DOHH2 (cell line): ENCODE data around the gene OR5AN1.

Source experiments
- H3F3A ChIP-seq: fragments of 200-600 bp; sonication (generic), shearing (Covaris generic); 2 replicates; pipeline ENCODE4 v1.6.0; 2016; ENCODE audit warnings: antibody characterized with exemption, mild to moderate bottlenecking; ENCODE audit not compliant: control insufficient read depth, insufficient read depth
- H3K27ac ChIP-seq: fragments of 200-600 bp; sonication (generic); 2 replicates; pipeline ENCODE4 v1.5.1; 2014; ENCODE audit warnings: low read depth, mild to moderate bottlenecking, low read length, moderate library complexity
- H3K27me3 ChIP-seq: fragments of 200-600 bp; sonication (generic); 2 replicates; pipeline ENCODE4 v1.6.1; 2014; ENCODE audit warnings: mild to moderate bottlenecking, low read length, mixed read lengths; ENCODE audit not compliant: control insufficient read depth
- H3K36me3 ChIP-seq: fragments of 200-600 bp; sonication (generic); 2 replicates; pipeline ENCODE4 v1.6.1; 2014; ENCODE audit warnings: mild to moderate bottlenecking, low read length, moderate library complexity, mixed read lengths; ENCODE audit not compliant: control insufficient read depth
- H3K4me1 ChIP-seq: fragments of 200-600 bp; sonication (generic); 2 replicates; pipeline ENCODE4 v1.6.1; 2014; ENCODE audit warnings: mild to moderate bottlenecking, low read length, mixed read lengths; ENCODE audit not compliant: control insufficient read depth
- H3K4me2 ChIP-seq: fragments of 200-600 bp; sonication (generic); 2 replicates; pipeline ENCODE4 v1.6.0; 2014; ENCODE audit warnings: mild to moderate bottlenecking, low read length, moderate library complexity
- H3K4me3 ChIP-seq: fragments of 200-600 bp; sonication (generic); 2 replicates; pipeline ENCODE4 v1.5.1; 2014; ENCODE audit warnings: mild to moderate bottlenecking, low read length, mixed read lengths
- H3K79me2 ChIP-seq: fragments of 200-600 bp; sonication (generic); 2 replicates; pipeline ENCODE4 v1.6.1; 2014; ENCODE audit warnings: mild to moderate bottlenecking, low read length, mixed read lengths; ENCODE audit not compliant: control insufficient read depth
- H3K9me2 ChIP-seq: fragments of 200-600 bp; sonication (generic); replicated peaks from 2 replicates; pipeline ENCODE4 v1.6.1; 2014; ENCODE audit warnings: mild to moderate bottlenecking, low read length, mixed read lengths; ENCODE audit not compliant: control insufficient read depth
- H3K9me3 ChIP-seq: fragments of 200-600 bp; sonication (generic); 2 replicates; pipeline ENCODE4 v1.6.1; 2014; ENCODE audit warnings: antibody characterized with exemption, low read length, mixed read lengths; ENCODE audit not compliant: control insufficient read depth, insufficient read depth
- H4K20me1 ChIP-seq: fragments of 200-600 bp; sonication (generic); 2 replicates; pipeline ENCODE4 v1.6.0; 2014; ENCODE audit warnings: low read depth, mild to moderate bottlenecking, antibody characterized with exemption, low read length, moderate library complexity; ENCODE audit not compliant: control insufficient read depth, insufficient read depth
- EZH2phosphoT487 ChIP-seq: fragments of 200-600 bp; sonication (generic); IDR thresholded peaks from 2 replicates; pipeline ENCODE4 v1.6.1; 2017; ENCODE audit warnings: borderline replicate concordance, mild to moderate bottlenecking, antibody characterized with exemption, low read length, moderate library complexity, mixed read lengths
- TF ChIP-seq, protein P1 (sequence below): fragments of 200-600 bp; sonication (generic); IDR thresholded peaks from one replicate; pipeline ENCODE4 v1.5.1; 2014; ENCODE audit warnings: antibody characterized with exemption, mild to moderate bottlenecking, low read depth, low read length; ENCODE audit not compliant: poor library complexity, severe bottlenecking

Gene OR5AN1

DNA sequence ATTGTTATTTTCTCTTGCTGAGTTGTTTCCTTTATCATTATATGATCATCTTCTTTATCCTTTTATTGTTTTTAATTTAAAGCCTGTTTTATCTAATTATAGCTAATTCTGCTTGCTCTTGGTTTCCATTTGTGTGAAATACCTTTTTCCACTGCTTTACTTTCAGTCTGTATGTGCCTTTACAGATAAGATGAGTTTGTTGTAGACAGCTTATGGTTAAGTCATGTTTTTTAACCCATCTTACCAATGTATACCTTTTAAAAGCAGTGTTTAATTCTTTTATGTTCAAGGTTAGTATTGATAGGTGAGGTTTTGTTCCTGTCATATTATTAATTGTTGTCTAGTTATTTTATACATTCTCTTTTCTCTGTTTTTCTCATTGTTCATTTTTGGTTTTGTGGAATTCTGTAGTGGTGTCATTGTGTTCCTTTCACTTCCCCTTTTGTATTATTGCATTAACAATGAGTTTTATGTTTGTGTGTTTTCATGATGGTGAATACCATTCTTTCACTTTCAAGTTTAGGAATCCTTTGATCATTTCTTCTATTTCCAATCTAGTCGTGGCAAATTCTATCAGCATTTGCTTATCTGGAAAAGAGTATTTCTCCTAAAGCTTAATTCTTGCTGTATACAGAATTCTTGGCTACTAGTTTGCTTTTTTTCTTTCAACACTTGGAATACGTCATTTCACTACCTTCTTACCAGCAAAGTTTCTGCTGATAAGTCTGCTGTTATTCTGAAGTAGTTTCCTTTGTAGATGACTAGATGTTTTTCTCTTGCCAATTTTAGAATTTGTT, 21.8 kb downstream of the OR5AN1 start:
- Histone ChIP-seq H3K9me2 (no peaks in the 10 kb centered on the region), H3K4me2 (no peak overlapping the region)

DNA sequence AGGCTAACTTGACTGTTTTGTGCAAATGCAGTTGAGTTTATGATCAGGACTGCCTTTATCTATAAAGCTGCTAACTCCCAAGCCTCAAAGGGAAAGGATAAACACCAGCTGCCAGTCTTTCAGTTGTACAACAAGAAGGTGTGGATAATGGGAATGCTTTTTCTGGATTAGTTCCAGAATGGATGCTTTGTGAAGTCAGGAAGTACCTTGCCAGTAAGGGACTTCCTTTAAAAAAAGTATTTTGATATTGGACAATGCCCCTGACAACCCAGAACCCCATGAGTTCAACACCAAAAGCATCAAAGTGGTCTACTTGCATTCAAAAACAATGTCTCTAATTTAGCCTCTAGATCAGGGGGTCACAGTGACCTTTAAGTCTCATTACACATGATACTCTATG, 35.5 kb downstream of the OR5AN1 start:
- Histone ChIP-seq H3K36me3 (no peaks in the 10 kb centered on the region), H4K20me1 (no peaks in the 10 kb centered on the region), H3K9me3 (no peaks in the 10 kb centered on the region), H3F3A (no peaks in the 10 kb centered on the region), H3K4me2 (no peak overlapping the region), H3K4me1 (no peaks in the 10 kb centered on the region), H3K27me3 (no peaks in the 10 kb centered on the region; the same call in 1 of the 2 replicates), H3K4me3 (no peak overlapping the region), H3K79me2 (no peaks in the 10 kb centered on the region), H3K27ac (no peak overlapping the region), H3K9me2 (no peaks in the 10 kb centered on the region)
- TF ChIP-seq, protein P1, sequence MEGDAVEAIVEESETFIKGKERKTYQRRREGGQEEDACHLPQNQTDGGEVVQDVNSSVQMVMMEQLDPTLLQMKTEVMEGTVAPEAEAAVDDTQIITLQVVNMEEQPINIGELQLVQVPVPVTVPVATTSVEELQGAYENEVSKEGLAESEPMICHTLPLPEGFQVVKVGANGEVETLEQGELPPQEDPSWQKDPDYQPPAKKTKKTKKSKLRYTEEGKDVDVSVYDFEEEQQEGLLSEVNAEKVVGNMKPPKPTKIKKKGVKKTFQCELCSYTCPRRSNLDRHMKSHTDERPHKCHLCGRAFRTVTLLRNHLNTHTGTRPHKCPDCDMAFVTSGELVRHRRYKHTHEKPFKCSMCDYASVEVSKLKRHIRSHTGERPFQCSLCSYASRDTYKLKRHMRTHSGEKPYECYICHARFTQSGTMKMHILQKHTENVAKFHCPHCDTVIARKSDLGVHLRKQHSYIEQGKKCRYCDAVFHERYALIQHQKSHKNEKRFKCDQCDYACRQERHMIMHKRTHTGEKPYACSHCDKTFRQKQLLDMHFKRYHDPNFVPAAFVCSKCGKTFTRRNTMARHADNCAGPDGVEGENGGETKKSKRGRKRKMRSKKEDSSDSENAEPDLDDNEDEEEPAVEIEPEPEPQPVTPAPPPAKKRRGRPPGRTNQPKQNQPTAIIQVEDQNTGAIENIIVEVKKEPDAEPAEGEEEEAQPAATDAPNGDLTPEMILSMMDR: no peak
- no peak for TF ChIP-seq EZH2phosphoT487

More for the DNA sequence above, 21.8 kb downstream of the OR5AN1 start:
- H3K79me2 ChIP-seq: no peaks in the 10 kb centered on the region
- TF ChIP-seq EZH2phosphoT487: no peak
- TF ChIP-seq, protein P1: no peak
- no peaks in the 10 kb centered on the region for H3K27me3 ChIP-seq
- H3K9me3 ChIP-seq: no peaks in the 10 kb centered on the region
- H4K20me1 ChIP-seq: no peaks in the 10 kb centered on the region
- 0 out of 2 replicates have a peak, but pooled peaks cover 3% of the 10 kb centered on the region for H3F3A ChIP-seq
- H3K27ac ChIP-seq: no peak overlapping the region
- H3K36me3 ChIP-seq: no peaks in the 10 kb centered on the region
- 0 out of 2 replicates have a peak, but pooled peaks cover 3% of the 10 kb centered on the region for H3K4me1 ChIP-seq
- H3K4me3 ChIP-seq: no peak overlapping the region

DNA sequence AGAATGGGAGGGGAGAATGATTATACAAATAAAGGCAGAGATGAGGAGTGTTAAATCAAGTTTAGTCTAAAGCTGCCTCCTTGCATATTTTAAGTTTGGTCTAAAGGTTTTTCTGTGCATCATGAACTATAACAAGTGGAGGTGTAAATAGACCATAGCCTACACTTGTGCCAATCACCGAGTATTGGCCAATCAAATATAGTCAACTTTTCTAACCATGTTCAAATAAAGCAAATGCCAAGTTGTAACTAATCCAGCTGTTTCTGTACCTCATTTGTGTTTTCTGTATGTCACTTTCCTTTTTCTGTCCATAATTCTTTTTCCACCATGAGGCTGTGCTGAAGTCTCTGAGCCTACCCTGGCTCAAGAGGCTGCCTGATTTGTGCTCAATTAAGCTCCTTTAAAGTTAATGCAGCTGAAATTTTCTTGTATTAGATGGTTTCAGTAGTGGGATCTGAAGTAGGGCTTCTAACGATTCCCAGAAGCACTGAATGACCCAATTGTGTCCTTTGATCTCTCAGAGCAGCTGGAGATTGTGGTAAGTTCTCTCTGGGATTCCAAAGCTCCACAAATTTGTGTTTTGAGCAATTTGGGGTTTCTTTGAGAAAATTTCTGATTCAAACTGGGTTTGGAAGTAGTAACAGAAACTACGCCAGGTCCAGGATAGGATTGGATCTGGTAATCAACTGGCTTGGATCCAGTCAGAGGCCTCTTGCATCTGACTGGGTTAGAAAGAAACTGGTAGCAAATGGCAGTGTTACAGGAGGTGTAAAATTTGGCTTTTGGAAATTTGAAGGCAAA, 42.0 kb downstream of the OR5AN1 start:
- H4K20me1 ChIP-seq: no peaks in the 10 kb centered on the region
- H3F3A ChIP-seq: no peaks in the 10 kb centered on the region
- no peaks in the 10 kb centered on the region for H3K36me3 ChIP-seq
- no peaks in the 10 kb centered on the region for H3K4me1 ChIP-seq
- no peak overlapping the region for H3K27ac ChIP-seq
- H3K9me3 ChIP-seq: peaks cover 9% of the 10 kb centered on the region; the same call in 1 of the 2 replicates
- no peak overlapping the region for H3K4me3 ChIP-seq
- no peaks in the 10 kb centered on the region for H3K27me3 ChIP-seq
- H3K4me2 ChIP-seq: no peak overlapping the region
- no peak for TF ChIP-seq EZH2phosphoT487
- TF ChIP-seq, protein P1: no peak
- no peaks in the 10 kb centered on the region for H3K79me2 ChIP-seq
- no peaks in the 10 kb centered on the region for H3K9me2 ChIP-seq
